CD14-positive monocyte (primary cell): ENCODE results near the gene MMEL1. TPM values are rescaled to one million over a fixed set of nuclear protein-coding genes. Genes with fewer than 3 reads are reported as not detected.

Experiments used
- DNase-seq, 3 donors: peaks; one replicate each; pipeline ENCODE4 v3.0.0-alpha.2; 2011 to 2022
- H2AFZ ChIP-seq: 2 replicates; pipeline ENCODE4 v1.6.0; 2012; ENCODE audit warnings: mild to moderate bottlenecking, low read depth, low read length, inconsistent platforms; ENCODE audit not compliant: insufficient read depth, poor library complexity, severe bottlenecking
- H3K27ac ChIP-seq, 2 donors: 1 replicate in 1 of 2; 2 replicates in 1 of 2; pipeline ENCODE4 v1.5.1; 2012 to 2013; ENCODE audit warnings: low read length in 2 of 2, control low read depth in 1 of 2, inconsistent platforms in 1 of 2, low read depth in 1 of 2, mild to moderate bottlenecking in 1 of 2
- H3K27me3 ChIP-seq, 2 donors: one replicate each; pipeline versions ENCODE4 v1.6.0 to v1.6.1; 2011 to 2013; ENCODE audit warnings: low read length in 2 of 2; ENCODE audit not compliant: control insufficient read depth in 2 of 2, insufficient read depth in 2 of 2
- H3K36me3 ChIP-seq, 2 donors: replicated peaks in 1 of 2; 1 replicate in 1 of 2; 2 replicates in 1 of 2; pipeline versions ENCODE4 v1.5.1 to v1.6.1; 2012 to 2013; ENCODE audit warnings: low read length in 2 of 2, control low read depth in 1 of 2, inconsistent platforms in 1 of 2, mild to moderate bottlenecking in 1 of 2; ENCODE audit not compliant: insufficient read depth in 2 of 2, control insufficient read depth in 1 of 2
- H3K4me1 ChIP-seq, 2 donors: 1 replicate in 1 of 2; 2 replicates in 1 of 2; pipeline versions ENCODE4 v1.5.1 to v1.6.1; 2012 to 2013; ENCODE audit warnings: low read length in 2 of 2, control low read depth in 1 of 2, inconsistent platforms in 1 of 2, mild to moderate bottlenecking in 1 of 2, moderate library complexity in 1 of 2; ENCODE audit not compliant: insufficient read depth in 2 of 2, control insufficient read depth in 1 of 2
- H3K4me2 ChIP-seq: replicated peaks from 2 replicates; pipeline ENCODE3; 2012; ENCODE audit warnings: low read length, moderate library complexity, mild to moderate bottlenecking; ENCODE audit not compliant: poor library complexity, severe bottlenecking; ENCODE audit errors: extremely low read depth
- H3K4me3 ChIP-seq, 3 experiments: fragments of 200-600 bp in 1 of 3; sonication (generic) in 1 of 3; replicated peaks in 1 of 3; 1 replicate in 2 of 3; 2 replicates in 1 of 3; pipeline ENCODE4 v1.5.1; 2011 to 2013; ENCODE audit warnings: low read length in 3 of 3, mild to moderate bottlenecking in 3 of 3, control low read depth in 2 of 3, low read depth in 2 of 3, inconsistent platforms in 1 of 3, moderate library complexity in 1 of 3
- H3K79me2 ChIP-seq: 2 replicates; pipeline ENCODE4 v1.6.0; 2012; ENCODE audit warnings: mild to moderate bottlenecking, control low read depth, inconsistent platforms, low read length, moderate library complexity; ENCODE audit not compliant: insufficient read depth
- H3K9ac ChIP-seq: 2 replicates; pipeline ENCODE4 v1.6.0; 2017; ENCODE audit warnings: low read length, mild to moderate bottlenecking; ENCODE audit not compliant: insufficient read depth, poor library complexity, severe bottlenecking
- H3K9me3 ChIP-seq, 2 donors: replicated peaks in 1 of 2; 1 replicate in 1 of 2; 2 replicates in 1 of 2; pipeline versions ENCODE4 v1.5.1 to v1.6.1; 2012 to 2013; ENCODE audit warnings: low read length in 2 of 2, control low read depth in 1 of 2; ENCODE audit not compliant: control insufficient read depth in 1 of 2, insufficient read depth in 1 of 2
- H4K20me1 ChIP-seq: 2 replicates; pipeline ENCODE4 v1.6.0; 2012; ENCODE audit warnings: mild to moderate bottlenecking, low read length, control low read depth, moderate library complexity; ENCODE audit not compliant: insufficient read depth
- H3K27ac Mint-ChIP-seq, 7 donors: one replicate each; pipeline ENCODE4 v1.8.0; 2020; ENCODE audit warnings: mild to moderate bottlenecking in 7 of 7, mixed read lengths in 7 of 7, moderate library complexity in 6 of 7, inconsistent platforms in 2 of 7
- H3K27me3 Mint-ChIP-seq, 3 donors: one replicate each; pipeline ENCODE4 v1.8.0; 2021 to 2022; ENCODE audit warnings: low read depth in 3 of 3, mild to moderate bottlenecking in 3 of 3, mixed read lengths in 3 of 3, moderate library complexity in 3 of 3, inconsistent platforms in 1 of 3
- H3K36me3 Mint-ChIP-seq, 2 donors: one replicate each; pipeline ENCODE4 v1.8.0; 2020; ENCODE audit warnings: mixed read lengths in 2 of 2, inconsistent platforms in 1 of 2, mild to moderate bottlenecking in 1 of 2
- H3K4me1 Mint-ChIP-seq: one replicate; pipeline ENCODE4 v1.8.0; 2020; ENCODE audit warnings: mild to moderate bottlenecking, mixed read lengths
- H3K4me3 Mint-ChIP-seq, 2 donors: one replicate each; pipeline ENCODE4 v1.8.0; 2020; ENCODE audit warnings: mild to moderate bottlenecking in 2 of 2, mixed read lengths in 2 of 2, moderate library complexity in 1 of 2
- H3K9me3 Mint-ChIP-seq, 7 donors: one replicate each; pipeline ENCODE4 v1.8.0; 2020 to 2022; ENCODE audit warnings: mixed read lengths in 7 of 7, mild to moderate bottlenecking in 6 of 7, moderate library complexity in 6 of 7, inconsistent platforms in 2 of 7
- WGBS: methylation state at CpG from one replicate; pipeline ENCODE4 v1.1.5; 2013; ENCODE audit warnings: missing lambda C conversion rate; ENCODE audit not compliant: insufficient coverage; 5-methylcytosine and 5-hydroxymethylcytosine counted together
- intact Hi-C, 2 donors: fragments of 100-400 bp; cut with micrococcal nuclease; formaldehyde crosslinking; loops; one replicate each; pipeline versions ENCODE4 v1.15.0 to v1.15.1; 2023
- polyA plus RNA-seq, 3 donors: library from polyadenylated mRNA; depleted of rRNA in 1 of 3; unstranded in 2 of 3; stranded (reverse) in 1 of 3; fragments of 300-500 nt in 2 of 3; fragments of >200 nt in 1 of 3; fragmentation: Illumina TruSeq in 2 of 3; gene quantifications; 1 replicate in 2 of 3; 2 replicates in 1 of 3; pipeline ENCODE4 v1.2.3, GENCODE V29; 2012 to 2021
- TF ChIP-seq, protein P1 (sequence below): fragments of 200-600 bp; IDR thresholded peaks from one replicate; pipeline ENCODE4 v1.8.0; 2022; ENCODE audit warnings: antibody characterized with exemption, mild to moderate bottlenecking

Gene MMEL1
- polyA plus RNA-seq, 3 donors = 1.1 to 4.4 (median 1.9) TPM

- 4% methylated on average over 27 of the region's 39 CpGs for WGBS
- no peak overlapping the region for H3K9ac ChIP-seq
- no peak overlapping the region for H3K4me2 ChIP-seq
- no peaks in the 10 kb centered on the region for H3K36me3 ChIP-seq
- H3K36me3 Mint-ChIP-seq = no peaks in the 10 kb centered on the region
- no peaks in the 10 kb centered on the region for H3K9me3 Mint-ChIP-seq
- H3K27ac Mint-ChIP-seq = no peak overlapping the region
- no peaks in the 10 kb centered on the region for H4K20me1 ChIP-seq
- H3K4me1 ChIP-seq = peaks cover 5 to 6% of the 10 kb centered on the region in 2 donors
- TF ChIP-seq, protein P1, sequence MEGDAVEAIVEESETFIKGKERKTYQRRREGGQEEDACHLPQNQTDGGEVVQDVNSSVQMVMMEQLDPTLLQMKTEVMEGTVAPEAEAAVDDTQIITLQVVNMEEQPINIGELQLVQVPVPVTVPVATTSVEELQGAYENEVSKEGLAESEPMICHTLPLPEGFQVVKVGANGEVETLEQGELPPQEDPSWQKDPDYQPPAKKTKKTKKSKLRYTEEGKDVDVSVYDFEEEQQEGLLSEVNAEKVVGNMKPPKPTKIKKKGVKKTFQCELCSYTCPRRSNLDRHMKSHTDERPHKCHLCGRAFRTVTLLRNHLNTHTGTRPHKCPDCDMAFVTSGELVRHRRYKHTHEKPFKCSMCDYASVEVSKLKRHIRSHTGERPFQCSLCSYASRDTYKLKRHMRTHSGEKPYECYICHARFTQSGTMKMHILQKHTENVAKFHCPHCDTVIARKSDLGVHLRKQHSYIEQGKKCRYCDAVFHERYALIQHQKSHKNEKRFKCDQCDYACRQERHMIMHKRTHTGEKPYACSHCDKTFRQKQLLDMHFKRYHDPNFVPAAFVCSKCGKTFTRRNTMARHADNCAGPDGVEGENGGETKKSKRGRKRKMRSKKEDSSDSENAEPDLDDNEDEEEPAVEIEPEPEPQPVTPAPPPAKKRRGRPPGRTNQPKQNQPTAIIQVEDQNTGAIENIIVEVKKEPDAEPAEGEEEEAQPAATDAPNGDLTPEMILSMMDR = no peak
- H3K27me3 ChIP-seq = peaks cover 3 to 27% of the 10 kb centered on the region in 2 donors
- H3K4me1 Mint-ChIP-seq = peaks cover 2% of the 10 kb centered on the region
- intact Hi-C loops = loop anchor here in 1 of 2 donors (10.0 kb wide), 1 partner anchor 346 kb away; the partner anchor contains the start of gene FAAP20
- H3K79me2 ChIP-seq = no peaks in the 10 kb centered on the region
- no peak overlapping the region for H2AFZ ChIP-seq
- no peaks in the 10 kb centered on the region for H3K9me3 ChIP-seq
- no peak overlapping the region for H3K27ac ChIP-seq
- no peak for DNase-seq
- no peak overlapping the region for H3K4me3 ChIP-seq
- H3K27me3 Mint-ChIP-seq = peaks cover 17 to 70% (median 28%) of the 10 kb centered on the region in 3 donors
- H3K4me3 Mint-ChIP-seq = peak overlapping the region in 1 of 2 donors; percentile 71
These were observed 91.9 kb downstream of the MMEL1 start for GRCh38 chr1:2540816-2541492.

Other genes starting within 250 kb of the MMEL1 start
- gene MORN1, start 241.5 kb downstream of the MMEL1 start, polyA plus RNA-seq = 1 to 10 TPM; 1.5 to 3.0 (median 1.7) TPM
- 100 to 1,000 TPM in 2 of 3 donors, 10 to 100 TPM in 1; 98.3 to 235 (median 193) TPM for gene RER1, start 241.2 kb downstream of the MMEL1 start, polyA plus RNA-seq
- gene PEX10, start 220.5 kb downstream of the MMEL1 start, polyA plus RNA-seq = 10 to 100 TPM in 1 of 3 donors, 1 to 10 TPM in 2; 7.0 to 10.5 (median 8.2) TPM
- 1 to 10 TPM in 1 of 3 donors, not detected in 2; 1.2 TPM for gene PLCH2, start 156.7 kb downstream of the MMEL1 start, polyA plus RNA-seq
- gene PANK4, start 106.4 kb downstream of the MMEL1 start, polyA plus RNA-seq = 10 to 100 TPM; 11.9 to 30.2 (median 13.7) TPM
- not detected for gene HES5, start 102.8 kb downstream of the MMEL1 start, polyA plus RNA-seq
- gene TNFRSF14, start 76.6 kb downstream of the MMEL1 start, polyA plus RNA-seq = 100 to 1,000 TPM in 1 of 3 donors, 10 to 100 TPM in 2; 62.1 to 512 (median 64.4) TPM
- gene PRXL2B, start 46.2 kb downstream of the MMEL1 start, polyA plus RNA-seq = 1 to 10 TPM; 3.6 to 8.8 (median 6.0) TPM
- gene TTC34, start 168.7 kb upstream of the MMEL1 start, polyA plus RNA-seq = under 1 TPM in 2 of 3 donors, not detected in 1; 0.03 to 1.00 TPM